Stomach (tissue), 4 donors: Measurements from ENCODE around the gene APOBEC3A.

ENCODE experiments used
- POLR2A ChIP-seq, 4 donors: fragments of 450-650 bp; IDR thresholded peaks; one replicate each; pipeline ENCODE4 v1.6.1; 2016; ENCODE audit warnings: antibody characterized with exemption in 4 of 4, control low read depth in 2 of 4, mild to moderate bottlenecking in 1 of 4, moderate library complexity in 1 of 4
- POLR2AphosphoS5 ChIP-seq, 3 donors: sonication (generic); formaldehyde crosslinking; IDR thresholded peaks; one replicate each; pipeline ENCODE4 v1.6.1; 2016; ENCODE audit warnings: antibody characterized with exemption in 3 of 3

DNA sequence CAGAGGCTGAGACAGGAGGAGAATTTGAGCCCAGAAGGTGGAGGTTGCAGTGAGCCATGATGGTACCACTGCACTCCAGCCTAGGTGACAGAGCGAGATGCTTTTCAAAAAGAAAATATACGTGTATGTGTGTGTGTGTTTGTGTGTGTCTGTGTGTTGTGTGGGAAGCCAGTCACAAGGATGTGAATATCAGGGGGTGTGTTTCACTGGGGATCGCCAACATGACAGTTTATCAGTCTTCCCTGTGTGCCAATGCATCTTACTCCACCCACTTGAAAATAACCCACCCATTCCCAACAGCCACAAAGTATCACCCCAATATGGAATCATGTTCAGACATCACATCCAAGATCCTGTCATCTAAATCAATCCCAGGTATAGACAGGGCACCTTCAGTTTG is 14.4 kb downstream of the APOBEC3A start:
- TF ChIP-seq POLR2A (IDR thresholded peaks at IDR 0.05) (no peak), POLR2AphosphoS5 (IDR thresholded peaks at IDR 0.05) (no peak)
